D721Med (cell line): ENCODE measurements around the gene BRF1.

Experiments
- DNase-seq: peaks from one replicate; pipeline ENCODE4 v3.0.0; 2011; ENCODE audit warnings: low spot score; ENCODE audit not compliant: insufficient read length
- FAIRE-seq: peaks from 2 replicates; lab custom pipeline; 2011; peaks lifted over from hg19 to GRCh38; lab: Jason Lieb, UNC
- CTCF ChIP-seq: IDR thresholded peaks from 2 replicates; pipeline ENCODE4 v1.5.1; 2012; ENCODE audit warnings: mild to moderate bottlenecking, control low read depth; ENCODE audit not compliant: insufficient read depth; ENCODE audit errors: missing control alignments

Gene BRF1

GRCh38 chr14:105166571-105167302 is 134.1 kb downstream of the BRF1 start:
- no peak for TF ChIP-seq CTCF
- FAIRE-seq (no peak), DNase-seq (no peak)

DNA sequence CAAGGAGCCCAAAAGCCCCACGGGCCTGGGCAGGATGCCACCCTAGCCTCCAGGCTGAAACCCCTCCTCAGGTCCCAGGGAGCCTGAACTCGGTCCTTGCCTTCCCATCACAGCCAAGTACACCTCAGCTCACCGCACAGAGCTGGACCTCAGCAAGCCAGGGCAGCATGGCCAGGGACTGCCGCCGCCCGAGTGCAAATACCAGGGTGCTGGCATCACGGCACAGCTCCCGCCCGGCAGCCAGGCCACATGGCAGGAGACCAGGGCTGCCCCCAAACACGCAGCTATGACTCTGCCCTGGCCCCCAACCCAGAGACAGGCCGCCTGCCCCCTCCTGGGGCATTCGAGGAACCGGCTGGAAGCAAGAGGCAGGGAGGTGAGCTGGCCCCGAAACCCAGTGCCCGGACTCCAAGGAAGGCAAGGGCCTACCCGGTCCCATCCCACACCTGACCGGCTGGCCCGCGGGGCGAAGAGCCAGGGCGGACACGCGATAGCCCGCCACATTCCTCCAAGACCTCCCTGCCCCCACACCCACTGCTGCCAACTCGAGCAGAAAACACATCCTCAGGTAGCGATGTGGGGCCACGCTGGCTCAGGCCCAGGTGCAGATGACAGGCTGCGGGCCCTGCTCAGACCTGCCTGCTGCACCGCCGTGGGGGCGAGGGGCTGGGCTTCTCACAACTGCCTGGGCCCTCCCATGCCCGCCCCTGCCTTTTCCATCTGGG is 134.9 kb downstream of the BRF1 start:
- FAIRE-seq (no peak), DNase-seq (no peak)
- TF ChIP-seq CTCF: no peak

DNA sequence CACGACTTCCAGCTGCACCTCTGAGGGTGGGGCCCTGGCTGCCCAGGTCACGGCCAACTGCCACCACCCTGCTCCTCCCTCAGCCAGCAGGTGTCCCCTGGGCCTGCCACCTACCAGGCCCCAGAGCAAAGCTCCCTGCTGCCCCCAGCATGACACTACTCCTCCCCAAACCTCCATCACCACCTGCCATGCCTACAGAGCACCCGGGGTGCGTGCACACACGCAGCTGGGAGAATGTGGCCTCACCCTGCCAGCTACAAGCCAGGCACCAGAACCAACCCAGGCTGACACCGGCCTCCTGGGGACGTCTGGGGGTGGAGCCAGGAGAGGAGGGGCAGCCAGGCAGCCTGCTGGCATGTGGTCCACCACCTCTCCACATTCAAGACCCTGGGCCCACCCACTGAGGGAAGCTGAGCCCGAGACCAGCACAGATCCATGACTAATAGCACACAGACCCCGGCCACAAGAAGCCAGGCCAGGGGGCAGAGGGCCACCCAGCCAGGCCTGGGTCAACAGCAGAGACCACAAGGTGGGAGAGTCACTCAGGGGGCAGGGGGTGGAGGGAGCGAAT is 135.6 kb downstream of the BRF1 start:
- TF ChIP-seq CTCF: no peak
- FAIRE-seq (no peak), DNase-seq (no peak)

GRCh38 chr14:105163040-105163742 is 137.6 kb downstream of the BRF1 start:
- DNase-seq (no peak), FAIRE-seq (no peak)
- no peak for TF ChIP-seq CTCF

DNA sequence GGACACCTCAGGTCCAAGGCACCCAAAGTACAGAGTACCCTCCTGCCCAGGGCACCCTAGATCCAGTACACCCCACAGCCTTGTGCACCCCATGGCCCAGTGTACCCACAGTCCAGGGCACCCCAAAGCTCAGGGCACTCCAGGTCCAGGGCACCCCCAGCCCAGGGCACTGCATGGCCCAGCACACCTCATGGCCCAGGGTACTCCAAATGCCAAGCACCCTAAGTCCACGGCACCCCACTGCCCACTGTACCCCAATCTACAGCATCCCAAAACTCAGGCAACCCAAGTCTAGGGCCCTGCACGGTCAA is 138.2 kb downstream of the BRF1 start:
- no peak for FAIRE-seq
- no peak for TF ChIP-seq CTCF
- no peak for DNase-seq

- TF ChIP-seq CTCF: no peak
- FAIRE-seq (no peak), DNase-seq (no peak)
Observed at GRCh38 chr14:105161964-105162668, 138.7 kb downstream of the BRF1 start.
